Esophagus squamous epithelium (tissue), 4 donors: Measurements from ENCODE around the gene SMARCAL1.

Source experiments
- CTCF ChIP-seq, 6 experiments: fragments of 450-650 bp in 4 of 6; fragments of 200-600 bp in 2 of 6; sonication (generic) in 2 of 6; IDR thresholded peaks; one replicate each; pipeline ENCODE4 v1.5.1; 2016 to 2019; ENCODE audit warnings: antibody characterized with exemption in 6 of 6, mild to moderate bottlenecking in 4 of 6, moderate library complexity in 4 of 6
- POLR2A ChIP-seq, 4 donors: fragments of 450-650 bp; IDR thresholded peaks; one replicate each; pipeline ENCODE4 v1.6.1; 2017; ENCODE audit warnings: antibody characterized with exemption in 4 of 4, mild to moderate bottlenecking in 4 of 4, moderate library complexity in 3 of 4

- peak in 5 of 6 experiments; percentile 66 to 88 (median 68) for TF ChIP-seq CTCF (IDR thresholded peaks at IDR 0.05)
- TF ChIP-seq POLR2A (IDR thresholded peaks at IDR 0.05): no peak
Observed at GRCh38 chr2:216516730-216517350, 104.6 kb downstream of the SMARCAL1 start.
